K562 (cell line): Measurements from ENCODE around the gene PBXIP1.

Source experiments
- ATF1 ChIP-seq, 2 experiments: fragments of 450-650 bp in 1 of 2; IDR thresholded peaks; 2 replicates each; pipeline ENCODE4 v1.6.1; 2016; ENCODE audit warnings: missing compliant biosample characterization in 1 of 2, missing genetic modification characterization in 1 of 2
- MAFK ChIP-seq: IDR thresholded peaks from 2 replicates; pipeline ENCODE4 v1.6.1; 2011; ENCODE audit warnings: low read length, improper control_type of control experiment
- MAX ChIP-seq: sonication (generic); formaldehyde crosslinking; IDR thresholded peaks from 2 replicates; pipeline ENCODE4 v1.9.0; 2022; ENCODE audit warnings: mild to moderate bottlenecking, missing genetic modification reagents
- RBM34 ChIP-seq: fragments of 200-400 bp; formaldehyde crosslinking; IDR thresholded peaks from 2 replicates; pipeline ENCODE4 v1.6.1; 2018; ENCODE audit warnings: low read length, borderline replicate concordance; ENCODE audit not compliant: insufficient read depth
- REST ChIP-seq, 2 experiments: fragments of 450-650 bp; formaldehyde crosslinking in 1 of 2; IDR thresholded peaks; 2 replicates each; pipeline versions ENCODE4 v1.4.0 to v1.6.1; 2014 to 2020; ENCODE audit warnings: mild to moderate bottlenecking in 2 of 2, borderline replicate concordance in 1 of 2, low read depth in 1 of 2
- THRB ChIP-seq: fragments of 450-650 bp; formaldehyde crosslinking; conservative IDR thresholded peaks from 2 replicates; pipeline ENCODE4 v1.4.0; 2022; ENCODE audit warnings: mild to moderate bottlenecking, missing genetic modification characterization
- XRCC4 ChIP-seq: IDR thresholded peaks from one replicate; pipeline ENCODE4 v1.6.1; 2011; ENCODE audit not compliant: insufficient read depth, insufficient read length; ENCODE audit errors: extremely low read depth
- ZEB2 ChIP-seq: fragments of 450-650 bp; IDR thresholded peaks from 2 replicates; pipeline ENCODE4 v1.6.1; 2016
- TF ChIP-seq, protein P1 (sequence below), 3 experiments: IDR thresholded peaks in 2 of 3; conservative IDR thresholded peaks in 1 of 3; 2 replicates each; pipeline ENCODE4 v1.5.1; 2011 to 2012; ENCODE audit warnings: low read length in 3 of 3, mild to moderate bottlenecking in 3 of 3, control low read depth in 2 of 3, improper control_type of control experiment in 1 of 3, inconsistent platforms in 1 of 3, low read depth in 1 of 3, mixed read lengths in 1 of 3, moderate library complexity in 1 of 3; ENCODE audit not compliant: insufficient read depth in 2 of 3

GRCh38 chr1:154899041-154899440 lies 56.9 kb downstream of the PBXIP1 start:
- TF ChIP-seq ATF1 (CRISPR knock-in tag; IDR thresholded peaks at IDR 0.05) (no peak), ATF1 (tag; IDR thresholded peaks at IDR 0.05) (no peak), RBM34 (no peak), REST (IDR thresholded peaks at IDR 0.05; ENCODE audit: borderline replicate concordance) (no peak), REST (CRISPR knock-in tag; IDR thresholded peaks at IDR 0.05; ENCODE audit: low read depth) (no peak), THRB (CRISPR knock-in tag) (no peak), MAFK (no peak), MAX (no peak), XRCC4 (no peak), ZEB2 (no peak)
- TF ChIP-seq, protein P1, sequence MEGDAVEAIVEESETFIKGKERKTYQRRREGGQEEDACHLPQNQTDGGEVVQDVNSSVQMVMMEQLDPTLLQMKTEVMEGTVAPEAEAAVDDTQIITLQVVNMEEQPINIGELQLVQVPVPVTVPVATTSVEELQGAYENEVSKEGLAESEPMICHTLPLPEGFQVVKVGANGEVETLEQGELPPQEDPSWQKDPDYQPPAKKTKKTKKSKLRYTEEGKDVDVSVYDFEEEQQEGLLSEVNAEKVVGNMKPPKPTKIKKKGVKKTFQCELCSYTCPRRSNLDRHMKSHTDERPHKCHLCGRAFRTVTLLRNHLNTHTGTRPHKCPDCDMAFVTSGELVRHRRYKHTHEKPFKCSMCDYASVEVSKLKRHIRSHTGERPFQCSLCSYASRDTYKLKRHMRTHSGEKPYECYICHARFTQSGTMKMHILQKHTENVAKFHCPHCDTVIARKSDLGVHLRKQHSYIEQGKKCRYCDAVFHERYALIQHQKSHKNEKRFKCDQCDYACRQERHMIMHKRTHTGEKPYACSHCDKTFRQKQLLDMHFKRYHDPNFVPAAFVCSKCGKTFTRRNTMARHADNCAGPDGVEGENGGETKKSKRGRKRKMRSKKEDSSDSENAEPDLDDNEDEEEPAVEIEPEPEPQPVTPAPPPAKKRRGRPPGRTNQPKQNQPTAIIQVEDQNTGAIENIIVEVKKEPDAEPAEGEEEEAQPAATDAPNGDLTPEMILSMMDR (IDR thresholded peaks at IDR 0.05 in 2 of 3, conservative IDR thresholded peaks at IDR 0.05 in 1 of 3; ENCODE audit: insufficient read depth in 2 of 3, low read depth in 1 of 3, low read length in 3 of 3) = no peak
